A549 (cell line): ENCODE data around the gene CALHM3. TPM values are rescaled to one million over a fixed set of nuclear protein-coding genes. Genes with fewer than 3 reads are reported as not detected.

Source experiments
- ATAC-seq, 2 experiments: fragments of 200-7000 bp in 1 of 2; fragments of >200 bp in 1 of 2; cut with Nextera tagmentation in 1 of 2; cut with Tn5 transposase in 1 of 2; 3 replicates each; pipeline versions ENCODE4 v1.8.0 to v1.9.1; 2018 to 2020; ENCODE audit warnings: mild to moderate bottlenecking in 1 of 2, moderate library complexity in 1 of 2
- CTCF ChIA-PET: fragments of 300-600 bp; sonication (Branson Sonifier 250); formaldehyde crosslinking; extraction: SDS; loops from one replicate; lab custom pipeline; 2021; ENCODE audit warnings: antibody characterized with exemption, inconsistent platforms; lab: Yijun Ruan, JAX
- POLR2A ChIA-PET: fragments of 350-600 bp; formaldehyde crosslinking; extraction: SDS; loops from one replicate; lab custom pipeline; 2021; ENCODE audit warnings: antibody characterized with exemption, inconsistent platforms; lab: Yijun Ruan, JAX
- DNase-seq, 2 experiments: peaks; one replicate each; pipeline versions ENCODE4 v3.0.0 to v3.0.0-alpha.2; 2011 to 2016; ENCODE audit warnings: low read depth in 1 of 2, low spot score in 1 of 2
- FAIRE-seq: peaks from 2 replicates; lab custom pipeline; 2011; peaks lifted over from hg19 to GRCh38; lab: Jason Lieb, UNC
- H3K27ac ChIP-seq, 2 experiments: fragments of >200 bp; sonication (Bioruptor Twin); formaldehyde crosslinking; 3 replicates each; pipeline ENCODE4 v1.5.1; 2016 to 2017
- H3K4me1 ChIP-seq: fragments of >200 bp; sonication (Bioruptor Twin); formaldehyde crosslinking; 3 replicates; pipeline ENCODE4 v1.6.1; 2016
- H3K4me2 ChIP-seq: fragments of >200 bp; sonication (Bioruptor Twin); formaldehyde crosslinking; 3 replicates; pipeline ENCODE4 v1.6.1; 2016
- H3K4me3 ChIP-seq: fragments of >200 bp; sonication (Bioruptor Twin); formaldehyde crosslinking; 3 replicates; pipeline ENCODE4 v1.5.1; 2016
- H3K9me3 ChIP-seq: fragments of >200 bp; sonication (Bioruptor Twin); formaldehyde crosslinking; 3 replicates; pipeline ENCODE4 v1.6.1; 2016
- ATOH8 ChIP-seq: fragments of 250-450 bp; sonication (Bioruptor Pico); IDR thresholded peaks from 2 replicates; pipeline ENCODE4 v1.5.0; 2020; ENCODE audit warnings: low read depth, mild to moderate bottlenecking, moderate library complexity
- CEBPB ChIP-seq, 2 experiments: fragments of >200 bp in 1 of 2; sonication (Bioruptor Twin) in 1 of 2; formaldehyde crosslinking in 1 of 2; IDR thresholded peaks; 2 replicates each; pipeline ENCODE4 v1.6.1; 2012 to 2016
- CHD2 ChIP-seq: fragments of 150-350 bp; IDR thresholded peaks from 2 replicates; pipeline ENCODE4 v1.6.1; 2014; ENCODE audit warnings: low read length; ENCODE audit not compliant: partially characterized antibody
- CTCF ChIP-seq: fragments of >200 bp; sonication (Bioruptor Twin); formaldehyde crosslinking; IDR thresholded peaks from 3 replicates; pipeline ENCODE4 v1.5.1; 2016
- ESRRA ChIP-seq: fragments of 150-350 bp; IDR thresholded peaks from 2 replicates; pipeline ENCODE4 v1.6.1; 2014; ENCODE audit warnings: mild to moderate bottlenecking, low read length, borderline replicate concordance
- FOSB ChIP-seq: fragments of 250-450 bp; sonication (Bioruptor Pico); IDR thresholded peaks from 2 replicates; pipeline ENCODE4 v1.5.0; 2020; ENCODE audit warnings: mild to moderate bottlenecking, moderate library complexity
- FOSL2 ChIP-seq, 2 experiments: fragments of 450-650 bp in 1 of 2; fragments of >200 bp in 1 of 2; sonication (Bioruptor Twin) in 1 of 2; formaldehyde crosslinking; IDR thresholded peaks; 2 replicates each; pipeline versions ENCODE4 v1.5.0 to v1.6.1; 2016 to 2020; ENCODE audit warnings: mild to moderate bottlenecking in 1 of 2, moderate library complexity in 1 of 2
- HOXA7 ChIP-seq: fragments of 250-450 bp; sonication (Bioruptor Pico); IDR thresholded peaks from 2 replicates; pipeline ENCODE4 v1.5.0; 2020; ENCODE audit warnings: mild to moderate bottlenecking, moderate library complexity
- HOXB13 ChIP-seq: fragments of 250-450 bp; sonication (Bioruptor Pico); IDR thresholded peaks from 2 replicates; pipeline ENCODE4 v1.5.0; 2020; ENCODE audit warnings: low read depth, mild to moderate bottlenecking, moderate library complexity
- HOXB5 ChIP-seq: fragments of 250-450 bp; sonication (Bioruptor Pico); IDR thresholded peaks from 2 replicates; pipeline ENCODE4 v1.5.0; 2020; ENCODE audit warnings: mild to moderate bottlenecking, moderate library complexity
- JUN ChIP-seq, 2 experiments: fragments of >200 bp; sonication (Bioruptor Twin); formaldehyde crosslinking; IDR thresholded peaks; 2 replicates in 1 of 2; 3 replicates in 1 of 2; pipeline ENCODE4 v1.6.1; 2016 to 2017
- MAFK ChIP-seq: fragments of 450-650 bp; IDR thresholded peaks from 2 replicates; pipeline ENCODE4 v1.6.1; 2014; ENCODE audit not compliant: partially characterized antibody
- NFE2L2 ChIP-seq: fragments of 150-350 bp; conservative IDR thresholded peaks from 2 replicates; pipeline ENCODE4 v1.6.1; 2014; ENCODE audit warnings: low read length
- POLR2A ChIP-seq: IDR thresholded peaks from 2 replicates; pipeline ENCODE4 v1.6.1; 2012; ENCODE audit warnings: mild to moderate bottlenecking, low read length
- RAD21 ChIP-seq, 2 experiments: fragments of >200 bp in 1 of 2; sonication (Bioruptor Twin) in 1 of 2; formaldehyde crosslinking in 1 of 2; IDR thresholded peaks in 1 of 2; conservative IDR thresholded peaks in 1 of 2; 2 replicates in 1 of 2; 3 replicates in 1 of 2; pipeline ENCODE4 v1.6.1; 2012 to 2018; ENCODE audit warnings: inconsistent platforms in 1 of 2
- REST ChIP-seq: fragments of 200-600 bp; sonication (generic); IDR thresholded peaks from 2 replicates; pipeline ENCODE4 v1.6.1; 2016; ENCODE audit warnings: antibody characterized with exemption, mild to moderate bottlenecking, moderate library complexity
- SREBF2 ChIP-seq: fragments of 450-650 bp; IDR thresholded peaks from 2 replicates; pipeline ENCODE4 v1.6.1; 2014; ENCODE audit warnings: mild to moderate bottlenecking, moderate library complexity
- TFCP2L1 ChIP-seq: fragments of 250-450 bp; sonication (Bioruptor Pico); IDR thresholded peaks from 2 replicates; pipeline ENCODE4 v1.5.0; 2021; ENCODE audit warnings: mild to moderate bottlenecking
- USF2 ChIP-seq: fragments of 450-650 bp; IDR thresholded peaks from 2 replicates; pipeline ENCODE4 v1.6.1; 2014; ENCODE audit warnings: antibody characterized with exemption
- WGBS: methylation state at CpG from one replicate; pipeline ENCODE4 v1.1.6; 2017; ENCODE audit errors: missing lambda C conversion rate; 5-methylcytosine and 5-hydroxymethylcytosine counted together
- polyA plus RNA-seq, 4 experiments: library from polyadenylated mRNA; depleted of rRNA in 3 of 4; stranded (reverse); fragments of >200 nt; fragmentation: RNase III in 1 of 4; extraction: RNeasy Plus Mini Kit Qiagen cat#74134 plus additional on column Dnase treatment in 1 of 4; gene quantifications; 2 replicates in 3 of 4; 3 replicates in 1 of 4; pipeline ENCODE4 v1.2.3, GENCODE V29; 2011 to 2017

CALHM3 gene
- polyA plus RNA-seq, 2 of the 4 experiments (the other 2 are of a cell fraction): 0.08 to 0.21 TPM

- WGBS: 51% methylated on average over 21 of the region's 27 CpGs
- H3K4me1 ChIP-seq: peaks cover 18% of the 10 kb centered on the region; the same call in 2 of the 3 replicates
- peak; percentile 2 to 7; a peak in 3 of 6 replicates for ATAC-seq
- TF ChIP-seq HOXA7 (no peak), FOSB (CRISPR knock-in tag) (no peak), SREBF2 (no peak), HOXB13 (no peak), CTCF (no peak), FOSL2 (IDR thresholded peaks at IDR 0.05) (no peak), FOSL2 (CRISPR knock-in tag; IDR thresholded peaks at IDR 0.05) (no peak)
- FAIRE-seq: no peak
- H3K27ac ChIP-seq: peak overlapping the region; percentile 62 to 81; a peak in 5 of 6 replicates
- H3K4me2 ChIP-seq: peak overlapping the region; percentile 68
- ChIA-PET POLR2A (no interaction called here), CTCF (interaction anchor here (0.5 to 1.7 kb wide), 5 partner anchors 29 to 108 kb away, joined by 3 to 6 read pairs (median 3); no protein-coding TSS in a partner anchor)
- H3K4me3 ChIP-seq: peak overlapping the region; percentile 42
- DNase-seq: no peak
- no peaks in the 10 kb centered on the region for H3K9me3 ChIP-seq
Observed at GRCh38 chr10:103452506-103453230, 26.4 kb downstream of the CALHM3 start.

- WGBS: 24% methylated on average over 21 of the region's 32 CpGs
- CTCF ChIA-PET: interaction anchor here (0.9 to 1.7 kb wide), 3 partner anchors 29 to 35 kb away, joined by 3 to 6 read pairs (median 3); no protein-coding TSS in a partner anchor
- DNase-seq (peak; percentile 31 to 61), FAIRE-seq (no peak), ATAC-seq (peak; percentile 57 to 79)
- Histone ChIP-seq H3K27ac (peak within 1 kb of the TSS; percentile 62 to 81), H3K9me3 (no peaks in the 10 kb centered on the region), H3K4me1 (peaks cover 18% of the 10 kb centered on the region; the same call in 2 of the 3 replicates), H3K4me2 (peak within 1 kb of the TSS; percentile 68), H3K4me3 (peak within 1 kb of the TSS; percentile 42)
- TF ChIP-seq ATOH8 (CRISPR knock-in tag) (no peak), JUN (IDR thresholded peaks at IDR 0.05) (0 out of 5 replicates have a peak, but pooled peaks of 1 of the 2 experiments have one; percentile 40)
- POLR2A ChIA-PET: no interaction called here
Observed at GRCh38 chr10:103451831-103452505, 27.1 kb downstream of the CALHM3 start, which contains the start of gene CALHM2. Gene CALHM2, minus strand, starts transcription at chr10:103452370. Its CDS starts 2,429 bp downstream, at chr10:103449941.

- ChIA-PET POLR2A (no interaction called here), CTCF (interaction anchor here (1.2 kb wide), 1 partner anchor 30 kb away, joined by 3 read pairs; no protein-coding TSS in a partner anchor)
- H3K4me3 ChIP-seq: peak overlapping the region; percentile 42
- peak overlapping the region; percentile 68 for H3K4me2 ChIP-seq
- ATAC-seq (peak; percentile 27 to 38; a peak in 4 of 6 replicates), DNase-seq (peak; percentile 25 to 51), FAIRE-seq (no peak)
- peaks cover 18% of the 10 kb centered on the region; the same call in 2 of the 3 replicates for H3K4me1 ChIP-seq
- H3K27ac ChIP-seq: peak overlapping the region; percentile 62 to 81
- 50% methylated on average over 9 of the region's 14 CpGs for WGBS
- no peaks in the 10 kb centered on the region for H3K9me3 ChIP-seq
- TF ChIP-seq HOXB13 (no peak), REST (no peak), USF2 (no peak), HOXB5 (CRISPR knock-in tag) (no peak), CEBPB (IDR thresholded peaks at IDR 0.05) (no peak), POLR2A (no peak), ESRRA (no peak), TFCP2L1 (no peak), RAD21 (conservative IDR thresholded peaks at IDR 0.05 in 1 of 2, IDR thresholded peaks at IDR 0.05 in 1 of 2) (no peak), MAFK (no peak), CHD2 (no peak), NFE2L2 (no peak)
Observed at GRCh38 chr10:103451091-103451813, 27.8 kb downstream of the CALHM3 start.
